Bronchial epithelial cell (primary cell): ENCODE measurements around the gene GLT6D1. TPM values are rescaled to one million over a fixed set of nuclear protein-coding genes. Genes with fewer than 3 reads are reported as not detected.
A peak's percentile ranks its signal among the peaks of the same experiment; 100 is the strongest.

ENCODE experiments used
- DNase-seq: peaks from one replicate; pipeline ENCODE4 v3.0.0-alpha.2; 2010; ENCODE audit warnings: low read depth
- FAIRE-seq: peaks from 2 replicates; lab custom pipeline; 2011; peaks lifted over from hg19 to GRCh38; lab: Jason Lieb, UNC
- H3K27me3 ChIP-seq: 2 replicates; pipeline ENCODE4 v1.5.1; 2011; ENCODE audit warnings: low read length; ENCODE audit not compliant: control insufficient read depth, insufficient read depth
- H3K36me3 ChIP-seq: 2 replicates; pipeline ENCODE4 v1.5.1; 2011; ENCODE audit warnings: low read length; ENCODE audit not compliant: control insufficient read depth, insufficient read depth
- H3K4me3 ChIP-seq: 2 replicates; pipeline ENCODE4 v1.5.1; 2011; ENCODE audit warnings: mild to moderate bottlenecking, low read depth, low read length, control low read depth
- total RNA-seq: library from RNA; depleted of rRNA; stranded (reverse); fragments of >200 nt; gene quantifications from 2 replicates; pipeline ENCODE4 v1.2.1, GENCODE V29; 2014
- TF ChIP-seq, protein P1 (sequence below): IDR thresholded peaks from 2 replicates; pipeline ENCODE4 v1.5.1; 2011; ENCODE audit warnings: mild to moderate bottlenecking, moderate library complexity, low read length, control low read depth, inconsistent platforms; ENCODE audit not compliant: insufficient read depth, severe bottlenecking

The GLT6D1 gene
- total RNA-seq, 1 donor from 2014 or later: not detected

DNA sequence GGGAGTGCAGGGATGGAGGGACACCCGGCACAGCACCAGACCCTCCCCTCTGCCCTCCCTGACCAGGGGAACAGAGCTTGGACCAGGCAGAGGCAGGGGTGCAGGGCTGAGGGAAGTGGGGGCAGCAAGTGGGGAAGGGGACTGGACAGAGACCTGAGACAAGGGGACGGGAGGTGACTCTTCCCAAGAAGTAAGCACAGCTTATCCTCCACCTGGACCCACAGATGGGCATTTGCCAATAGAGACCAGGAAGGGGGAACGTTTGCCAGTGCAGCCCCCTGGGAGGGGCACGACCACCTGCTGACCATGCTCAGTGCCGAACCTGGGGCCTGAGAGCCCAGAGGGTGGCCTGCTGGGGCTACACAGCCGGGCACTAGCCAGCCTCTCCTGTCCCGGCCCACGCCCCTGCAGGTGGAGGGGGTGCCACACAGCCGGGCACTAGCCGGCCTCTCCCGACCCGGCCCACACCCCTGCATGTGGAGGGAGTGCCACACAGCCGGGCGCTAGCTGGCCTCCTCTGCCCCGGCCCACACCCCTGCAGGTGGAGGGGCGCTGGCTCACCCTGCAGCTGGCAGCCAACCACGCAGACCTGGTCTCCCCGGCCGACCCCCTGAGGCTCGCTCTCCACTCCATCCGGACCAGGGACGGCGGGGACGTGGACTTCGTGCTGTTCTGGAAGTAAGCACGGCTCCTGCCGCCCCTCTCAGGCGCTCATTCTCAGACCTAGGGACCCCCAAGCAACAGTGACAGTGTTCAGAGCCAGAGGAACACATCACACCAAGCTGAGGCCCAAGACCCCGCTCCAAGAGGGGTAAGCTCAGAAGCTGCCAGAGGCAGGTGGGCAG lies 24.3 kb downstream of the GLT6D1 start:
- no peak overlapping the region for H3K4me3 ChIP-seq
- TF ChIP-seq, protein P1, sequence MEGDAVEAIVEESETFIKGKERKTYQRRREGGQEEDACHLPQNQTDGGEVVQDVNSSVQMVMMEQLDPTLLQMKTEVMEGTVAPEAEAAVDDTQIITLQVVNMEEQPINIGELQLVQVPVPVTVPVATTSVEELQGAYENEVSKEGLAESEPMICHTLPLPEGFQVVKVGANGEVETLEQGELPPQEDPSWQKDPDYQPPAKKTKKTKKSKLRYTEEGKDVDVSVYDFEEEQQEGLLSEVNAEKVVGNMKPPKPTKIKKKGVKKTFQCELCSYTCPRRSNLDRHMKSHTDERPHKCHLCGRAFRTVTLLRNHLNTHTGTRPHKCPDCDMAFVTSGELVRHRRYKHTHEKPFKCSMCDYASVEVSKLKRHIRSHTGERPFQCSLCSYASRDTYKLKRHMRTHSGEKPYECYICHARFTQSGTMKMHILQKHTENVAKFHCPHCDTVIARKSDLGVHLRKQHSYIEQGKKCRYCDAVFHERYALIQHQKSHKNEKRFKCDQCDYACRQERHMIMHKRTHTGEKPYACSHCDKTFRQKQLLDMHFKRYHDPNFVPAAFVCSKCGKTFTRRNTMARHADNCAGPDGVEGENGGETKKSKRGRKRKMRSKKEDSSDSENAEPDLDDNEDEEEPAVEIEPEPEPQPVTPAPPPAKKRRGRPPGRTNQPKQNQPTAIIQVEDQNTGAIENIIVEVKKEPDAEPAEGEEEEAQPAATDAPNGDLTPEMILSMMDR: no peak
- no peaks in the 10 kb centered on the region for H3K36me3 ChIP-seq
- FAIRE-seq (no peak), DNase-seq (no peak)
- H3K27me3 ChIP-seq: no peaks in the 10 kb centered on the region

DNA sequence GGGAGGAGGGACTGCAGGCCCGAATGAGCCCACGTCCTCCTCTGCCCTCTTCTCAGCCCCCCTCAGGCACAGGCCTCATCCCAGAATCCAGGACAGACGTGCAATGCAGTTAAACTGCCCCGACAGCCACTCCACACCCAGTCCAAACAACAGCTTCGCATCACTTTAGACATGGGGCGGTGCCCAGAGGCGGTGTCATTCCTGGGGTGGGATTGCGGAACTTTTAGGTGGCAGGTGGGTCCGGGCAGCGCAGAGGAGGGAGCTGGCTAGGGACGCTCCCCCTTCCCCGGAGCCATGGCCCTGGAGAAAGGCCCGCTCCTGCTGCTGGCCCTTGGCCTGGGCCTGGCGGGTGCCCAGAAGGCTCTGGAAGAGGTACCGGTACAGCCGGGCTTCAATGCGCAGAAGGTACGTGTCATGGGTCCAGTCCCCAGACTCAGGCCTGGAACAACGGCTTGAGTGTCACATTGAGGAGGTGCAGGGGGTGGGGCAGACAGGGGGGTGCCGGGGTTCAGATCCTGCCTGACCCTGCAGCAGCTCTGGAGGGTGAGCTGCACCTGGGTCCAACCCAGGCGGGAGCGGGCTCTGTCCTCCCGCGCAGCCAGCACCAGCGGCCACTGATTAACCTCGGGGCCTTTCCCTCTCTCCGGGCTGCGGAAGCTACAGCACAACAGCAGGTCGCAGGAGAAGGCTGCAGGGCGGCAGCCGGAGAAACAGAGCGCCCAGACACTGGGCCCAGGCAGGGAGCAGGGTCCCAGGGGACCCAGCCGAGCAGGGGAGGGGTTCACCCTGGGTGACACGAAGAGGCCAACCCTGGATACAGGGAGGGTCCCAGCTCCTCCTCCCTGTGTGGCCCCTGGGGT lies 25.2 kb downstream of the GLT6D1 start:
- no peak for DNase-seq
- no peak for FAIRE-seq
- Histone ChIP-seq H3K27me3 (no peaks in the 10 kb centered on the region), H3K4me3 (no peak overlapping the region), H3K36me3 (no peaks in the 10 kb centered on the region)
- TF ChIP-seq, protein P1: no peak

DNA sequence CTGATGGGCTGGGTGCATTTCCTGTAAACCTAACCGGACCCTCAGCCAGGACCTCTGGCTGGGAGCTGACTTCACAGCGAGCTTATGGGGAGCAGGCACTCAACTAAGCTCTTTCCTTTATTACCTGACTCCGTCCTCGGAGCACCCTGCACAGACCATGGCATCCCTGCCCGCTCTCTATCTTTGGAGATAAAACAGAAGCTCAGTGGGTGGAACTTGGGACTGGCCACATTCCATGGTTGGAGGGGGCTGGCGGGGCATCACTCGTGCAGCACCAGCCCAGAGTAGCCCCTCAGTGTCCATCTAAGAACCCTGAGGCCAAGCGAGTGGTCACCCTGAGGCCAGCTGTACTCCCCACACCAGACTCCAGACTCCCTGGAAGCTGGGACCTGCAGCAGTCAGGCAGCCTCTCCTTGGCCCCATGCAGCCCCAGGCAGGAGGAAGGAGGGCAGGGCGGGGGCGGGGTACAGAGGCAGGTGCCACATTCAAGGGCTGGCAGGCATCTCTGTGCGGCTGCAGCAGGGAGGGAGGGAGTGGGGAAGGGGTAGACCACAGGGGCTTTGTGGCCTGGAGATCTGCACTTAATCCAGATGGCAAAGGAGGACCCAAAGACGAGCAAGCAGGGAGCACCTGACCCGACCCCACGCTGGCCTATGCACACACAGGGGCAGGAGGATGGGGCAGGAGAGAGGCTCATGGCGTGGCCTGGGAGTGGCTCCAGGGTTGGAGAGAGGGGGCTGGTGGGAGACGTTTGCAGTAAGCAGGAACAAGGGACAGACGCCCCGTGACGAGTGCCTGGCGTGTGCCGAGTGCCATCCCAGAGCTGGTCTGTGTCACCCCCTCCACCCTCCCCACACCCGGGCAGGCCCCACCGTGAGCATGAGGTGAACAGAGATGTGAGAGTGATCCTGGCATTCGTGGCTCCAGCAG lies 26.1 kb downstream of the GLT6D1 start:
- H3K27me3 ChIP-seq: no peaks in the 10 kb centered on the region
- FAIRE-seq (no peak), DNase-seq (no peak)
- no peaks in the 10 kb centered on the region for H3K36me3 ChIP-seq
- TF ChIP-seq, protein P1: no peak
- no peak overlapping the region for H3K4me3 ChIP-seq

DNA sequence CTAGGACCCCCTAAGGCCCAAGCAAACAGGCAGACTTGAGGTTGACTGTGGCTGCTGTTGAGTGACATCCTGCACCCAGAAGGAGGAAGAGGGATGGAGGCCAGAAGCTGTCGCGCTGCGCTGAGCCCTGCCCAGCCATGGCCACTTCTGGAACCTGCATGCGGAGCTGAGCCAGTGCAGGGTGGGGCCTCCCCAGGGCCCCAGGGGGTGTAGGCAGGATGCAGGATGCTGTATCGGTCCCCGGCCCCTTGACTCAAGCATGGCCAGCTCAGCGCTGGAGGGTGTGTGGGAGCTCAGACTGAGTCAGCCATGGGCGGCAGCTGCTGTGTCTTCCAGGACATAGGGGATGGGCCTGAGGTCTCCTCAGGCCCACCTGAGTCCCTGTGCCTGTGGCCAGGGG lies 26.9 kb downstream of the GLT6D1 start:
- no peaks in the 10 kb centered on the region for H3K36me3 ChIP-seq
- FAIRE-seq: no peak
- H3K27me3 ChIP-seq: no peaks in the 10 kb centered on the region
- H3K4me3 ChIP-seq: no peak overlapping the region
- DNase-seq: no peak
- TF ChIP-seq, protein P1: no peak

DNA sequence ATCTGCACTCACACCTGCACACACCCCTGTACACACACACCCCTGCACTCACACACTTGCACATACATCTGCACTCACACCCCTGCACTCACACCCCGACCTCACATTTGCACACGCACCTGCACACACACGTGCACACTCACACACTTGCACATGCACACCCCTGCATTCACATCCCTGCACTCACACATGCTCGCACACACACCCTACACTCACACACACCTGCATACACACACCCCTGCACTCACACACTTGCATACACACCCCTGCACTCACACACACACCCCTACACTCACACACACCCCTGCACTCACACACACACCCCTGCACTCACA lies 27.5 kb downstream of the GLT6D1 start:
- Histone ChIP-seq H3K36me3 (no peaks in the 10 kb centered on the region), H3K4me3 (no peak overlapping the region), H3K27me3 (no peaks in the 10 kb centered on the region)
- DNase-seq (no peak), FAIRE-seq (peak; percentile 93)
- TF ChIP-seq, protein P1: no peak
